Right ventricle myocardium inferior (tissue), 1 donor: Measurements from ENCODE around the gene EPHA2. TPM values are rescaled to one million over a fixed set of nuclear protein-coding genes. Genes with fewer than 3 reads are reported as not detected.

ENCODE experiments used
- ATAC-seq: fragments of 200-7000 bp; cut with Tn5 transposase; one replicate; pipeline ENCODE4 v1.9.1; 2020; ENCODE audit warnings: mild to moderate bottlenecking, moderate library complexity
- DNase-seq: peaks from one replicate; pipeline ENCODE4 v3.0.0; 2021; ENCODE audit errors: missing footprints
- intact Hi-C: fragments of 100-400 bp; cut with DNase I; formaldehyde crosslinking; loops from one replicate; pipeline ENCODE4 v1.11.0; 2022
- total RNA-seq: library from RNA; stranded (reverse); fragmentation: NEBNext Ultra II Directional; extraction: Animal tissue kit (Norgen Biotek cat#: 25700); gene quantifications from one replicate; pipeline ENCODE4 v1.2.1, GENCODE V29; 2021
- donor health status: DM: no; HTN: yes; CAD: no; lungs with severe emphysema.

The EPHA2 gene
- total RNA-seq, 1 donor from 2014 or later, result 7.3 TPM

- intact Hi-C loops, result loop anchor here (1.0 kb wide), 1 partner anchor 13 kb away; no protein-coding TSS in a partner anchor
- ATAC-seq (peak; percentile 68), DNase-seq (no peak)
Observed at GRCh38 chr1:16143566-16144324, 12.1 kb downstream of the EPHA2 start.

- DNase-seq (no peak), ATAC-seq (no peak)
- intact Hi-C loops, result no loop called here
Observed at GRCh38 chr1:16143005-16143565, 12.8 kb downstream of the EPHA2 start.

- no peak for DNase-seq
- intact Hi-C loops, result no loop called here
Observed at GRCh38 chr1:16142383-16142995, 13.4 kb downstream of the EPHA2 start.

GRCh38 chr1:16141573-16142336 is 14.1 kb downstream of the EPHA2 start:
- DNase-seq (no peak), ATAC-seq (no peak)
- intact Hi-C loops, result no loop called here

More at GRCh38 chr1:16142383-16142995, 13.4 kb downstream of the EPHA2 start:
- ATAC-seq, result no peak

GRCh38 chr1:16140068-16140596 is 15.7 kb downstream of the EPHA2 start:
- intact Hi-C loops, result no loop called here
- no peak for DNase-seq
- ATAC-seq, result no peak

GRCh38 chr1:16139473-16139962 is 16.4 kb downstream of the EPHA2 start:
- intact Hi-C loops, result no loop called here
- DNase-seq (no peak), ATAC-seq (no peak)

GRCh38 chr1:16138772-16139221 is 17.1 kb downstream of the EPHA2 start:
- intact Hi-C loops, result no loop called here
- ATAC-seq (no peak), DNase-seq (no peak)

- ATAC-seq (no peak), DNase-seq (no peak)
- intact Hi-C loops, result no loop called here
Observed at GRCh38 chr1:16137890-16138467, 17.9 kb downstream of the EPHA2 start.

GRCh38 chr1:16135501-16135900 is 20.4 kb downstream of the EPHA2 start:
- ATAC-seq (no peak), DNase-seq (no peak)
- intact Hi-C loops, result no loop called here

GRCh38 chr1:16134906-16135305 is 21.0 kb downstream of the EPHA2 start:
- DNase-seq, result no peak
- no peak for ATAC-seq
- intact Hi-C loops, result no loop called here

GRCh38 chr1:16134066-16134801 is 21.6 kb downstream of the EPHA2 start:
- intact Hi-C loops, result no loop called here
- no peak for DNase-seq
- ATAC-seq, result no peak

GRCh38 chr1:16133007-16133961 is 22.6 kb downstream of the EPHA2 start:
- intact Hi-C loops, result no loop called here
- ATAC-seq (no peak), DNase-seq (no peak)

GRCh38 chr1:16132325-16132785 is 23.5 kb downstream of the EPHA2 start:
- DNase-seq, result peak; percentile 31
- no peak for ATAC-seq
- intact Hi-C loops, result no loop called here

GRCh38 chr1:16131636-16132324 is 24.1 kb downstream of the EPHA2 start:
- intact Hi-C loops, result no loop called here
- DNase-seq (peak; percentile 59), ATAC-seq (no peak)

- ATAC-seq (peak; percentile 60), DNase-seq (peak; percentile 43)
- intact Hi-C loops, result loop anchor here (1.0 kb wide), 1 partner anchor 13 kb away; no protein-coding TSS in a partner anchor
Observed at GRCh38 chr1:16130827-16131226, 25.0 kb downstream of the EPHA2 start.

GRCh38 chr1:16129921-16130543 is 25.8 kb downstream of the EPHA2 start:
- no peak for ATAC-seq
- DNase-seq, result peak; percentile 55
- intact Hi-C loops, result loop anchor here (1.0 to 5.0 kb wide), 2 partner anchors 14 to 38 kb away; no protein-coding TSS in a partner anchor
